ENCODE results near the gene GALNT14. TPM values are rescaled to one million over a fixed set of nuclear protein-coding genes. Genes with fewer than 3 reads are reported as not detected.

Gene GALNT14
- total and polyA plus RNA-seq, 12 donors: 0.39 to 8.9 (median 1.7) TPM; not detected in 2

DNA sequence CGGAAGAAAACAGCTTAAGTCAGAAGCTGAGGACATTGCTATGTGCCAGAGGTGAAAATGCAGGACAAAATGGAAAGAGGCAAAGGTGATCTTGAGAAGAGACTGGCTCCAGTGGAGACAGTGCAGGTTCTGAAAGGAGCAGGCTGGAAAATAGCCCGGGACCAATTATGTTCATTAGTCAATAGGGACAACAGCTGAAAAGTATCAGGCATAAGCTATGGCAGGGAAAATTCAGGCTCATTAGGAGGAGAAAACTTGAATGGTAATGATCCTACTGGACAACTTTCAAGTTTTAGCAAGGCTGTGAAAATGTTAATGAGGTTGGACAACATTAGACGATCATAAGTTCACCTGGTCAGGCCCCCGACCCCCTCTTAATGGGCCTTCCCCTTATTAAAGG lies 60.2 kb downstream of the GALNT14 start:
- no peak for DNase-seq

DNA sequence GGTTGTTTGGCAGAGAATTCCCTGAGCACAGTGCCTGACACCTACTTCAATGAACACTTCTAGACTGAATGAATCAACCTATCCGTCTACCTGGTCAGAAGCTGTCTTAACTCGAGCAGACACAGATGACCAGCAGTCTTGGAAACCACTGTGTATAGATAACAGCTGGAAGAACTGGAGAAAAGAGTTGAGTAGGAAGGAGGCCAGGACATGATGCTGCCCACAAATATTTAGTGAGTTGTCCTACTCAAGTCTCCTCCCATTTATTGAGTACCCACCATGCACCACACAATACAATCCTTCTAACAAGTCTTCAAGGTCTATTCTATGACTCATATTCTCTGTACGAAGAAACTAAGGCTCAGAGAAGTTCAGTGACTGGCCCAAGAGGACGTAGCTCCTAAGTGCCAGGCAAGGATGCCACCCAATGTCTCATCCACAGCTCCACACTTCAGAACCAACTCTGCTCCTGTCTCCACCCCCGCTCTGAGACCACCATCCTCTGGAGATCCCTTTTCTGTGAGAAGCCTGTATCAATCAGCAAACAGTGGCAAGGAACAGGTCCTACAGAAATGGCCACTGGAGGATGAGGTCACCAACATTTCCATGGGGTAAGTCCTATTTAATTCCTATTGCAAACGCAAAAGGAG lies 62.2 kb downstream of the GALNT14 start:
- whole genome bisulfite sequencing, 4 donors: 64 to 81% (median 71%) methylated on average over 6 of the region's 6 CpGs
- H3K27ac ChIP-seq: no peak overlapping the region
- H3K4me1 ChIP-seq (replicated peaks in 1 of 2): no peaks in the 10 kb centered on the region
- intact Hi-C loops (cut with DNase I): no loop called here
- DNase-seq: no peak
- no peak for TF ChIP-seq POLR2A (IDR thresholded peaks at IDR 0.05)
- TF ChIP-seq, protein P1, sequence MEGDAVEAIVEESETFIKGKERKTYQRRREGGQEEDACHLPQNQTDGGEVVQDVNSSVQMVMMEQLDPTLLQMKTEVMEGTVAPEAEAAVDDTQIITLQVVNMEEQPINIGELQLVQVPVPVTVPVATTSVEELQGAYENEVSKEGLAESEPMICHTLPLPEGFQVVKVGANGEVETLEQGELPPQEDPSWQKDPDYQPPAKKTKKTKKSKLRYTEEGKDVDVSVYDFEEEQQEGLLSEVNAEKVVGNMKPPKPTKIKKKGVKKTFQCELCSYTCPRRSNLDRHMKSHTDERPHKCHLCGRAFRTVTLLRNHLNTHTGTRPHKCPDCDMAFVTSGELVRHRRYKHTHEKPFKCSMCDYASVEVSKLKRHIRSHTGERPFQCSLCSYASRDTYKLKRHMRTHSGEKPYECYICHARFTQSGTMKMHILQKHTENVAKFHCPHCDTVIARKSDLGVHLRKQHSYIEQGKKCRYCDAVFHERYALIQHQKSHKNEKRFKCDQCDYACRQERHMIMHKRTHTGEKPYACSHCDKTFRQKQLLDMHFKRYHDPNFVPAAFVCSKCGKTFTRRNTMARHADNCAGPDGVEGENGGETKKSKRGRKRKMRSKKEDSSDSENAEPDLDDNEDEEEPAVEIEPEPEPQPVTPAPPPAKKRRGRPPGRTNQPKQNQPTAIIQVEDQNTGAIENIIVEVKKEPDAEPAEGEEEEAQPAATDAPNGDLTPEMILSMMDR (IDR thresholded peaks at IDR 0.05): no peak
- H3K27me3 ChIP-seq: no peaks in the 10 kb centered on the region
- no peaks in the 10 kb centered on the region for H3K36me3 ChIP-seq (replicated peaks in 1 of 2)
- no peaks in the 10 kb centered on the region for H3K9me3 ChIP-seq (replicated peaks in 1 of 3)
- H3K4me3 ChIP-seq: no peak overlapping the region

More for the DNA sequence above, 60.2 kb downstream of the GALNT14 start:
- no peaks in the 10 kb centered on the region for H3K36me3 ChIP-seq (replicated peaks in 1 of 2)
- H3K9me3 ChIP-seq (replicated peaks in 1 of 3): no peaks in the 10 kb centered on the region
- intact Hi-C loops (cut with DNase I): no loop called here
- TF ChIP-seq POLR2A (IDR thresholded peaks at IDR 0.05): no peak
- TF ChIP-seq, protein P1 (IDR thresholded peaks at IDR 0.05): no peak
- no peak overlapping the region for H3K27ac ChIP-seq
- H3K4me3 ChIP-seq: no peak overlapping the region
- WGBS, 4 donors: 71 to 83% (median 80%) methylated on average over 4 of the region's 4 CpGs
- H3K27me3 ChIP-seq: no peaks in the 10 kb centered on the region
- H3K4me1 ChIP-seq (replicated peaks in 1 of 2): no peaks in the 10 kb centered on the region

DNA sequence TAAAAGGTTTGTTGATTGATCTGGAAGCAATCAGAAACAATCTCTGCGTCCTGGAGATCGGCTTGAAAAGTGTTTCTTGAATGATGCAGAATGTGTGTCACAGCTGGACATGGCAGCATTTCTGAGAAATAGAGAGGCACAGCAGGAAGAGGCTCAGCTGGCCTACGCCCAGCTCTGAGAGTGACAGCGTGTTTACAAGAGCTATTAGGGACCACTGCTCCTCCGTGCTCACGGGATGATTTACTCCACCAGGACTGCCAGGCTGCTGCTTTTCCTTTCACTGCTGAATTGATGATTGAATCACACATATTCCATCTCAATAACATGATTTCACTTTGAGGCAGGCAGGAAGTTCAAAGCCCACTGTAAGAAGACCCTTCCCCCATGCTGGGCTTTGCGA lies 62.8 kb downstream of the GALNT14 start:
- Histone ChIP-seq H3K36me3 (replicated peaks in 1 of 2) (no peaks in the 10 kb centered on the region), H3K4me3 (no peak overlapping the region), H3K27ac (no peak overlapping the region), H3K9me3 (replicated peaks in 1 of 3) (no peaks in the 10 kb centered on the region), H3K27me3 (no peaks in the 10 kb centered on the region), H3K4me1 (replicated peaks in 1 of 2) (no peaks in the 10 kb centered on the region)
- TF ChIP-seq POLR2A (IDR thresholded peaks at IDR 0.05): no peak
- TF ChIP-seq, protein P1 (IDR thresholded peaks at IDR 0.05): no peak
- 66 to 75% (median 67%) methylated on average over 6 to 7 of the region's 7 CpGs for WGBS, 4 donors
- no peak for DNase-seq
- intact Hi-C loops (cut with DNase I): no loop called here

- Histone ChIP-seq H3K36me3 (replicated peaks in 1 of 2) (no peaks in the 10 kb centered on the region), H3K4me1 (replicated peaks in 1 of 2) (no peaks in the 10 kb centered on the region), H3K27ac (no peak overlapping the region), H3K27me3 (no peaks in the 10 kb centered on the region), H3K9me3 (replicated peaks in 1 of 3) (no peaks in the 10 kb centered on the region), H3K4me3 (no peak overlapping the region)
- no peak for TF ChIP-seq POLR2A (IDR thresholded peaks at IDR 0.05)
- TF ChIP-seq, protein P1 (IDR thresholded peaks at IDR 0.05): no peak
- no peak for DNase-seq
- WGBS, 4 donors: 69 to 78% (median 72%) methylated on average over 6 of the region's 6 CpGs
- intact Hi-C loops (cut with DNase I): no loop called here
Observed at GRCh38 chr2:31071741-31072140, 66.5 kb downstream of the GALNT14 start.

All from adrenal gland (tissue), 12 donors.